IMR-90 (cell line): ENCODE measurements around the gene FNBP1. TPM values are rescaled to one million over a fixed set of nuclear protein-coding genes. Genes with fewer than 3 reads are reported as not detected.

ENCODE experiments used
- ATAC-seq: fragments of 200-7000 bp; cut with Tn5 transposase; 2 replicates; pipeline ENCODE4 v1.9.1; 2020; ENCODE audit warnings: low read depth, mild to moderate bottlenecking, moderate library complexity
- BruUV-seq: library from RNA; stranded (reverse); fragments of 400-500 nt; replicated peaks from 2 replicates; lab custom pipeline; 2021; lab: Mats Ljungman, UMichigan
- CTCF ChIA-PET: fragments of 300-600 bp; formaldehyde crosslinking; extraction: SDS; loops from one replicate; lab custom pipeline; 2021; ENCODE audit warnings: antibody characterized with exemption; lab: Yijun Ruan, JAX
- POLR2A ChIA-PET: fragments of 300-600 bp; sonication (Branson Sonifier 250); formaldehyde crosslinking; loops from one replicate; lab custom pipeline; 2022; ENCODE audit warnings: antibody characterized with exemption; ENCODE audit not compliant: unreplicated experiment; lab: Charles Lee
- DNase-seq: peaks from one replicate; pipeline ENCODE4 v3.0.0; 2013
- H2AFZ ChIP-seq: replicated peaks from 2 replicates; pipeline ENCODE3; 2013; ENCODE audit warnings: low read length, mild to moderate bottlenecking; ENCODE audit not compliant: poor library complexity
- H2AK5ac ChIP-seq: 2 replicates; pipeline ENCODE4 v1.6.1; 2013; ENCODE audit warnings: low read depth, low read length, inconsistent platforms
- H2AK9ac ChIP-seq: replicated peaks from 2 replicates; pipeline ENCODE3; 2013; ENCODE audit warnings: mild to moderate bottlenecking, low read depth, low read length, moderate library complexity; ENCODE audit not compliant: poor library complexity
- H2BK120ac ChIP-seq: 2 replicates; pipeline ENCODE4 v1.6.1; 2013; ENCODE audit warnings: low read depth, low read length, inconsistent platforms
- H2BK15ac ChIP-seq: 3 replicates; pipeline ENCODE4 v1.6.1; 2013; ENCODE audit warnings: low read depth, low read length, inconsistent platforms
- H2BK20ac ChIP-seq: 2 replicates; pipeline ENCODE4 v1.6.1; 2013; ENCODE audit warnings: low read depth, mild to moderate bottlenecking, inconsistent platforms, low read length, moderate library complexity
- H2BK5ac ChIP-seq: 2 replicates; pipeline ENCODE4 v1.6.1; 2013; ENCODE audit warnings: mild to moderate bottlenecking, low read depth, low read length, inconsistent platforms; ENCODE audit not compliant: poor library complexity, severe bottlenecking
- H3K14ac ChIP-seq: replicated peaks from 2 replicates; pipeline ENCODE4 v1.6.1; 2013; ENCODE audit warnings: low read depth, low read length, inconsistent platforms
- H3K18ac ChIP-seq: 2 replicates; pipeline ENCODE4 v1.6.1; 2013; ENCODE audit warnings: low read depth, low read length, control low read depth
- H3K23ac ChIP-seq: 2 replicates; pipeline ENCODE4 v1.6.1; 2013; ENCODE audit warnings: low read depth, low read length, inconsistent platforms
- H3K27ac ChIP-seq: 2 replicates; pipeline ENCODE4 v1.5.1; 2013; ENCODE audit warnings: mild to moderate bottlenecking, control low read depth, low read length; ENCODE audit not compliant: insufficient read depth
- H3K27me3 ChIP-seq: 2 replicates; pipeline ENCODE4 v1.6.1; 2013; ENCODE audit warnings: low read length; ENCODE audit not compliant: control insufficient read depth, insufficient read depth
- H3K36me3 ChIP-seq: 2 replicates; pipeline ENCODE4 v1.6.1; 2013; ENCODE audit warnings: low read length, mixed read lengths; ENCODE audit not compliant: control insufficient read depth, insufficient read depth
- H3K4ac ChIP-seq: 2 replicates; pipeline ENCODE4 v1.6.1; 2013; ENCODE audit warnings: low read depth, low read length, inconsistent platforms
- H3K4me1 ChIP-seq: 2 replicates; pipeline ENCODE4 v1.6.1; 2013; ENCODE audit warnings: low read length, mixed read lengths; ENCODE audit not compliant: control insufficient read depth, insufficient read depth
- H3K4me2 ChIP-seq: 2 replicates; pipeline ENCODE4 v1.6.1; 2013; ENCODE audit warnings: low read depth, mild to moderate bottlenecking, control low read depth, low read length, moderate library complexity
- H3K4me3 ChIP-seq: 2 replicates; pipeline ENCODE4 v1.5.1; 2013; ENCODE audit warnings: low read depth, mild to moderate bottlenecking, control low read depth, low read length, moderate library complexity; ENCODE audit not compliant: insufficient read depth
- H3K56ac ChIP-seq: 2 replicates; pipeline ENCODE4 v1.6.1; 2013; ENCODE audit warnings: low read length, inconsistent platforms; ENCODE audit not compliant: insufficient read depth; ENCODE audit errors: extremely low read depth
- H3K79me1 ChIP-seq, 2 experiments: 2 replicates each; pipeline ENCODE4 v1.6.1; 2013; ENCODE audit warnings: low read length in 2 of 2, inconsistent platforms in 1 of 2, low read depth in 1 of 2
- H3K9ac ChIP-seq: 2 replicates; pipeline ENCODE4 v1.6.1; 2013; ENCODE audit warnings: low read depth, low read length, control low read depth
- H3K9me1 ChIP-seq: 2 replicates; pipeline ENCODE4 v1.6.1; 2013; ENCODE audit warnings: low read length, inconsistent platforms; ENCODE audit not compliant: insufficient read depth
- H3K9me3 ChIP-seq: 2 replicates; pipeline ENCODE4 v1.6.1; 2013; ENCODE audit warnings: low read length; ENCODE audit not compliant: control insufficient read depth, insufficient read depth
- H4K20me1 ChIP-seq: 2 replicates; pipeline ENCODE4 v1.6.1; 2013; ENCODE audit warnings: low read length, inconsistent platforms; ENCODE audit not compliant: insufficient read depth
- H4K5ac ChIP-seq: 2 replicates; pipeline ENCODE4 v1.6.1; 2013; ENCODE audit warnings: mild to moderate bottlenecking, low read depth, low read length, control low read depth
- H4K8ac ChIP-seq, 2 experiments: 2 replicates each; pipeline ENCODE4 v1.6.1; 2013; ENCODE audit warnings: low read depth in 2 of 2, low read length in 2 of 2, control low read depth in 1 of 2, inconsistent platforms in 1 of 2
- H4K91ac ChIP-seq: 2 replicates; pipeline ENCODE4 v1.6.1; 2013; ENCODE audit warnings: low read depth, low read length, inconsistent platforms; ENCODE audit not compliant: insufficient read depth
- CEBPB ChIP-seq: IDR thresholded peaks from 2 replicates; pipeline ENCODE4 v1.6.1; 2012; ENCODE audit warnings: low read depth, low read length, improper control_type of control experiment
- CHD1 ChIP-seq: IDR thresholded peaks from 2 replicates; pipeline ENCODE4 v1.6.1; 2012; ENCODE audit warnings: low read depth, low read length, improper control_type of control experiment
- MAZ ChIP-seq: IDR thresholded peaks from 2 replicates; pipeline ENCODE4 v1.6.1; 2012; ENCODE audit warnings: low read depth, mild to moderate bottlenecking, low read length, improper control_type of control experiment, moderate library complexity, borderline replicate concordance
- NFE2L2 ChIP-seq: fragments of 150-350 bp; IDR thresholded peaks from 2 replicates; pipeline ENCODE4 v1.6.1; 2016; ENCODE audit warnings: low read depth, mild to moderate bottlenecking, low read length
- RFX5 ChIP-seq: IDR thresholded peaks from 2 replicates; pipeline ENCODE4 v1.8.0; 2012; ENCODE audit warnings: low read depth, mild to moderate bottlenecking, low read length, moderate library complexity
- SMC3 ChIP-seq: fragments of 150-350 bp; IDR thresholded peaks from 2 replicates; pipeline ENCODE4 v1.6.1; 2016; ENCODE audit warnings: low read depth, mild to moderate bottlenecking, antibody characterized with exemption, low read length, moderate library complexity
- whole genome bisulfite sequencing, 2 experiments: methylation state at CpG; one replicate each; pipeline versions ENCODE4 v1.1.5 to v1.1.7; 2013; ENCODE audit warnings: missing lambda C conversion rate in 2 of 2; ENCODE audit not compliant: insufficient read length in 1 of 2; ENCODE audit errors: extremely low coverage in 2 of 2; 5-methylcytosine and 5-hydroxymethylcytosine counted together
- dilution Hi-C: fragments of 300-500 bp; cut with HindIII; formaldehyde crosslinking; loops from one replicate; pipeline ENCODE4 v1.14.3; 2018; ENCODE audit warnings: low sequenced_read_pairs; ENCODE audit not compliant: unreplicated experiment
- in situ Hi-C: fragments of 300-500 bp; cut with MboI; formaldehyde crosslinking; loops from 3 replicates; pipeline ENCODE4 v1.14.3; 2019; ENCODE audit warnings: low sequenced_read_pairs, inconsistent platforms, mixed read lengths
- intact Hi-C: fragments of 100-400 bp; cut with micrococcal nuclease; formaldehyde crosslinking; loops from 2 replicates; pipeline ENCODE4 v1.10.0; 2022
- polyA plus RNA-seq, 3 experiments: library from polyadenylated mRNA; depleted of rRNA; stranded (reverse); fragments of >200 nt; gene quantifications; 2 replicates each; pipeline ENCODE4 v1.2.3, GENCODE V29; 2012; ENCODE audit warnings: low replicate concordance in 1 of 3
- total RNA-seq: library from RNA; depleted of rRNA; stranded (reverse); fragments of >200 nt; gene quantifications from 2 replicates; pipeline ENCODE4 v1.2.3, GENCODE V29; 2012

The FNBP1 gene
- total and polyA plus RNA-seq, 2 of the 4 experiments (the other 2 are of a cell fraction), result 10.3 to 15.4 TPM

- CTCF ChIA-PET, result interaction anchor here (0.6 kb wide), 1 partner anchor 1790 kb away, joined by 3 read pairs; no protein-coding TSS in a partner anchor
- Histone ChIP-seq H2AK9ac (no peak overlapping the region), H3K9me1 (peaks cover 9% of the 10 kb centered on the region; the same call in 1 of the 2 replicates), H3K4me3 (no peak overlapping the region), H3K18ac (no peak overlapping the region), H3K23ac (no peak overlapping the region), H3K56ac (no peak overlapping the region), H3K27ac (no peak overlapping the region), H4K8ac (no peak overlapping the region), H3K36me3 (peaks cover 17% of the 10 kb centered on the region), H3K9ac (no peak overlapping the region), H3K4ac (no peak overlapping the region), H3K27me3 (no peaks in the 10 kb centered on the region), H4K91ac (no peak overlapping the region), H2BK15ac (no peak overlapping the region), H3K79me1 (no peaks in the 10 kb centered on the region), H4K5ac (no peak overlapping the region), H2BK20ac (no peak overlapping the region), H3K4me1 (peaks cover 4% of the 10 kb centered on the region), H4K20me1 (no peaks in the 10 kb centered on the region), H2AK5ac (no peak overlapping the region), H3K14ac (no peak overlapping the region), H3K9me3 (no peaks in the 10 kb centered on the region), H2BK120ac (no peak overlapping the region), H2AFZ (no peak overlapping the region), H3K4me2 (no peak overlapping the region), H2BK5ac (no peak overlapping the region)
- no peak for TF ChIP-seq MAZ
- TF ChIP-seq CHD1, result no peak
- no peak for TF ChIP-seq RFX5
- no peak for TF ChIP-seq CEBPB
- TF ChIP-seq SMC3, result no peak
- TF ChIP-seq NFE2L2, result no peak
- DNase-seq (no peak), ATAC-seq (no peak)
- in situ Hi-C loops (no loop called here), intact Hi-C loops (no loop called here), dilution Hi-C loops (no loop called here)
- WGBS, 2 experiments, result 92% methylated on average over 2 of the region's 4 CpGs; no CpG with 5 or more reads in 1 of the 2 experiments
- POLR2A ChIA-PET, result no interaction called here
- no TSS peak for BruUV-seq
These were observed 136.7 kb downstream of the FNBP1 start for GRCh38 chr9:129906298-129906697.
